GM18505 (cell line): Measurements from ENCODE around the gene AGAP9.
"Not testable (repeated sequence)": the region's sequence is repeated elsewhere in the genome, so short reads cannot be mapped to it uniquely, and the experiment has no call there.

Source experiments
- ATAC-seq: cut with Tn5 transposase; IDR thresholded peaks from one replicate; pipeline ENCODE4 v1.9.1; 2021; ENCODE audit not compliant: unreplicated experiment
- POLR2A ChIP-seq: IDR thresholded peaks from 4 replicates; pipeline ENCODE4 v1.6.1; 2011; ENCODE audit warnings: borderline replicate concordance; ENCODE audit not compliant: insufficient read depth, insufficient read length; ENCODE audit errors: extremely low read depth

Gene AGAP9

GRCh38 chr10:47458466-47459154 is 64.8 kb downstream of the AGAP9 start:
- ATAC-seq: no peak
- no peak for TF ChIP-seq POLR2A

GRCh38 chr10:47457826-47458225 is 65.6 kb downstream of the AGAP9 start:
- ATAC-seq: no peak
- no peak for TF ChIP-seq POLR2A

GRCh38 chr10:47457528-47457820 is 66.0 kb downstream of the AGAP9 start:
- TF ChIP-seq POLR2A: no peak
- ATAC-seq: no peak

- no peak for TF ChIP-seq POLR2A
- no peak for ATAC-seq
These were observed 66.5 kb downstream of the AGAP9 start for GRCh38 chr10:47456794-47457527.

GRCh38 chr10:47456079-47456785 is 67.2 kb downstream of the AGAP9 start:
- TF ChIP-seq POLR2A: no peak
- no peak for ATAC-seq

GRCh38 chr10:47455350-47456078 is 67.9 kb downstream of the AGAP9 start:
- not testable (repeated sequence) for ATAC-seq

- no peak for TF ChIP-seq POLR2A
- ATAC-seq: no peak
These were observed 68.7 kb downstream of the AGAP9 start for GRCh38 chr10:47454780-47455058.

GRCh38 chr10:47454008-47454779 is 69.2 kb downstream of the AGAP9 start:
- no peak for ATAC-seq
- no peak for TF ChIP-seq POLR2A

GRCh38 chr10:47453141-47454007 is 70.1 kb downstream of the AGAP9 start:
- no peak for ATAC-seq
- TF ChIP-seq POLR2A: no peak

GRCh38 chr10:47452495-47453140 is 70.8 kb downstream of the AGAP9 start:
- TF ChIP-seq POLR2A: no peak
- no peak for ATAC-seq

- no peak for TF ChIP-seq POLR2A
- ATAC-seq: no peak
These were observed 71.4 kb downstream of the AGAP9 start for GRCh38 chr10:47451998-47452494.
